KOPT-K1 (cell line): Measurements from ENCODE around the gene DHFR.
"Not testable (repeated sequence)": the region's sequence is repeated elsewhere in the genome, so short reads cannot be mapped to it uniquely, and the experiment has no call there.

Experiments
- H3K27ac ChIP-seq: fragments of 200-600 bp; sonication (generic); 2 replicates; pipeline ENCODE4 v1.5.1; 2016; ENCODE audit warnings: antibody characterized with exemption, mild to moderate bottlenecking, low read depth, low read length; ENCODE audit not compliant: poor library complexity, severe bottlenecking
- H3K36me3 ChIP-seq: fragments of 200-600 bp; sonication (generic); 2 replicates; pipeline ENCODE4 v1.5.1; 2017; ENCODE audit warnings: antibody characterized with exemption, mild to moderate bottlenecking, low read length, moderate library complexity; ENCODE audit not compliant: insufficient read depth
- H3K9me3 ChIP-seq: fragments of 200-600 bp; sonication (generic); 2 replicates; pipeline ENCODE4 v1.5.1; 2017; ENCODE audit warnings: antibody characterized with exemption, low read length, mild to moderate bottlenecking; ENCODE audit not compliant: insufficient read depth, poor library complexity, severe bottlenecking

DHFR gene

GRCh38 chr5:80594810-80595209 is 60.0 kb downstream of the DHFR start:
- Histone ChIP-seq H3K9me3 (no peaks in the 10 kb centered on the region), H3K27ac (no peak overlapping the region), H3K36me3 (no peaks in the 10 kb centered on the region)

- Histone ChIP-seq H3K9me3 (no peaks in the 10 kb centered on the region), H3K36me3 (no peaks in the 10 kb centered on the region), H3K27ac (no peak overlapping the region)
Observed at GRCh38 chr5:80592761-80593160, 62.0 kb downstream of the DHFR start.

- Histone ChIP-seq H3K9me3 (no peaks in the 10 kb centered on the region), H3K36me3 (no peaks in the 10 kb centered on the region), H3K27ac (no peak overlapping the region)
Observed at GRCh38 chr5:80592105-80592504, 62.7 kb downstream of the DHFR start.

GRCh38 chr5:80591352-80591751 is 63.4 kb downstream of the DHFR start:
- Histone ChIP-seq H3K9me3 (no peaks in the 10 kb centered on the region), H3K27ac (no peak overlapping the region)

GRCh38 chr5:80590766-80591165 is 64.0 kb downstream of the DHFR start:
- Histone ChIP-seq H3K9me3 (no peaks in the 10 kb centered on the region), H3K36me3 (no peaks in the 10 kb centered on the region), H3K27ac (no peak overlapping the region)

More at GRCh38 chr5:80591352-80591751, 63.4 kb downstream of the DHFR start:
- no peaks in the 10 kb centered on the region for H3K36me3 ChIP-seq

- Histone ChIP-seq H3K9me3 (no peaks in the 10 kb centered on the region), H3K36me3 (no peaks in the 10 kb centered on the region), H3K27ac (no peak overlapping the region)
Observed at GRCh38 chr5:80588858-80589540, 65.8 kb downstream of the DHFR start.

- Histone ChIP-seq H3K9me3 (no peaks in the 10 kb centered on the region), H3K36me3 (no peaks in the 10 kb centered on the region)
Observed at GRCh38 chr5:80584770-80585169, 70.0 kb downstream of the DHFR start.

GRCh38 chr5:80580291-80580690 is 74.5 kb downstream of the DHFR start:
- not testable (repeated sequence) for H3K9me3 ChIP-seq, H3K36me3 ChIP-seq, H3K27ac ChIP-seq

More at GRCh38 chr5:80584770-80585169, 70.0 kb downstream of the DHFR start:
- no peak overlapping the region for H3K27ac ChIP-seq

- Histone ChIP-seq H3K27ac (no peak overlapping the region), H3K9me3 (no peaks in the 10 kb centered on the region), H3K36me3 (no peaks in the 10 kb centered on the region)
Observed at GRCh38 chr5:80579050-80579449, 75.7 kb downstream of the DHFR start.

- H3K27ac ChIP-seq, result no peak overlapping the region
- no peaks in the 10 kb centered on the region for H3K9me3 ChIP-seq
- H3K36me3 ChIP-seq, result no peaks in the 10 kb centered on the region
Observed at GRCh38 chr5:80577707-80578106, 77.1 kb downstream of the DHFR start.

GRCh38 chr5:80576383-80576782 is 78.4 kb downstream of the DHFR start:
- Histone ChIP-seq H3K27ac (no peak overlapping the region), H3K36me3 (no peaks in the 10 kb centered on the region), H3K9me3 (no peaks in the 10 kb centered on the region)
